Skin epidermis (tissue), 12 donors: Measurements from ENCODE around the gene SMAP2.
"Not testable (repeated sequence)": the region's sequence is repeated elsewhere in the genome, so short reads cannot be mapped to it uniquely, and the experiment has no call there.

Source experiments
- H3K27ac ChIP-seq, 21 experiments: fragments of 200-600 bp; sonication (generic) in 11 of 21; one replicate each; pipeline ENCODE4 v1.5.0; 2020; ENCODE audit warnings: mild to moderate bottlenecking in 3 of 21, inconsistent platforms in 2 of 21, moderate library complexity in 2 of 21
- H3K4me3 ChIP-seq, 7 experiments: fragments of 200-600 bp; sonication (generic) in 2 of 7; one replicate each; pipeline ENCODE4 v1.5.0; 2020; ENCODE audit warnings: inconsistent platforms in 2 of 7, mild to moderate bottlenecking in 2 of 7, moderate library complexity in 1 of 7

Gene SMAP2

GRCh38 chr1:40363721-40364120, 9.8 kb upstream of the SMAP2 start:
- no peak overlapping the region for H3K4me3 ChIP-seq
- H3K27ac ChIP-seq: no peak overlapping the region

- Histone ChIP-seq H3K4me3 (no peak overlapping the region), H3K27ac (no peak overlapping the region)
Observed at GRCh38 chr1:40371707-40372258, 1.7 kb upstream of the SMAP2 start.

GRCh38 chr1:40372658-40373322, 737 bp upstream of the SMAP2 start:
- H3K27ac ChIP-seq: peak overlapping the region in 1 of 21 experiments; percentile 100
- H3K4me3 ChIP-seq: peak overlapping the region in 2 of 7 experiments; percentile 100

GRCh38 chr1:40377512-40377911, 4.0 kb downstream of the SMAP2 start:
- peak overlapping the region in 5 of 21 experiments; percentile 30 to 90 (median 45) for H3K27ac ChIP-seq
- H3K4me3 ChIP-seq: no peak overlapping the region

GRCh38 chr1:40379785-40380452, 6.4 kb downstream of the SMAP2 start:
- H3K4me3 ChIP-seq: no peak overlapping the region
- H3K27ac ChIP-seq: peak overlapping the region in 13 of 21 experiments; percentile 25 to 96 (median 87)

- Histone ChIP-seq H3K4me3 (no peak overlapping the region), H3K27ac (peak overlapping the region in 17 of 21 experiments; percentile 4 to 96 (median 69))
Observed at GRCh38 chr1:40380817-40381216, 7.3 kb downstream of the SMAP2 start.

GRCh38 chr1:40381268-40382107, 8.0 kb downstream of the SMAP2 start:
- Histone ChIP-seq H3K27ac (peak overlapping the region in 15 of 21 experiments; percentile 4 to 96 (median 87)), H3K4me3 (peak overlapping the region in 1 of 7 experiments; percentile 5)

GRCh38 chr1:40382108-40382460, 8.6 kb downstream of the SMAP2 start:
- Histone ChIP-seq H3K4me3 (peak overlapping the region in 1 of 7 experiments; percentile 5), H3K27ac (peak overlapping the region in 12 of 21 experiments; percentile 25 to 96 (median 88))

- no peak overlapping the region for H3K4me3 ChIP-seq
Observed at GRCh38 chr1:40382601-40383000, 9.1 kb downstream of the SMAP2 start.

GRCh38 chr1:40383095-40383487, 9.6 kb downstream of the SMAP2 start:
- no peak overlapping the region for H3K4me3 ChIP-seq
- H3K27ac ChIP-seq: peak overlapping the region in 19 of 21 experiments; percentile 7 to 96 (median 80)

More at GRCh38 chr1:40382601-40383000, 9.1 kb downstream of the SMAP2 start:
- H3K27ac ChIP-seq: peak overlapping the region in 17 of 21 experiments; percentile 18 to 96 (median 84)

- H3K27ac ChIP-seq: peak overlapping the region in 20 of 21 experiments; percentile 36 to 96 (median 80)
- H3K4me3 ChIP-seq: no peak overlapping the region
Observed at GRCh38 chr1:40383488-40384412, 10.2 kb downstream of the SMAP2 start.

- no peak overlapping the region for H3K4me3 ChIP-seq
Observed at GRCh38 chr1:40384413-40384762, 10.9 kb downstream of the SMAP2 start.

GRCh38 chr1:40384887-40385286, 11.4 kb downstream of the SMAP2 start:
- no peak overlapping the region for H3K4me3 ChIP-seq
- H3K27ac ChIP-seq: peak overlapping the region; percentile 29 to 96 (median 80)

More at GRCh38 chr1:40384413-40384762, 10.9 kb downstream of the SMAP2 start:
- H3K27ac ChIP-seq: peak overlapping the region in 20 of 21 experiments; percentile 36 to 96 (median 80)

- H3K27ac ChIP-seq: peak overlapping the region in 20 of 21 experiments; percentile 39 to 96 (median 82)
- no peak overlapping the region for H3K4me3 ChIP-seq
Observed at GRCh38 chr1:40385437-40386358, 12.2 kb downstream of the SMAP2 start.

- no peak overlapping the region for H3K4me3 ChIP-seq
- peak overlapping the region in 20 of 21 experiments; percentile 39 to 96 (median 82) for H3K27ac ChIP-seq
Observed at GRCh38 chr1:40386359-40386723, 12.8 kb downstream of the SMAP2 start.

GRCh38 chr1:40386796-40387195, 13.3 kb downstream of the SMAP2 start:
- H3K27ac ChIP-seq: peak overlapping the region in 19 of 21 experiments; percentile 49 to 96 (median 84)
- H3K4me3 ChIP-seq: no peak overlapping the region

- not testable (repeated sequence) for H3K4me3 ChIP-seq
- peak overlapping the region in 20 of 21 experiments; percentile 46 to 96 (median 82) for H3K27ac ChIP-seq
Observed at GRCh38 chr1:40387381-40388306, 14.1 kb downstream of the SMAP2 start.
